Heart left ventricle (tissue), 13 donors: Measurements from ENCODE around the gene IRS2.

Source experiments
- CTCF ChIP-seq, 12 donors: fragments of 200-600 bp; sonication (generic) in 4 of 12; IDR thresholded peaks; one replicate each; pipeline versions ENCODE4 v1.5.0 to v1.8.0; 2018 to 2022; ENCODE audit warnings: antibody characterized with exemption in 12 of 12, mild to moderate bottlenecking in 5 of 12
- POLR2A ChIP-seq, 2 donors: fragments of 450-650 bp; IDR thresholded peaks; one replicate each; pipeline ENCODE4 v1.6.1; 2017; ENCODE audit warnings: antibody characterized with exemption in 2 of 2, mild to moderate bottlenecking in 2 of 2, moderate library complexity in 2 of 2
- donor health status: ischemic (EF 13 %, LVEDD 7.1; RV severe dilation, severe dysfunction).
- donor health status: DM: no; HTN: yes; CAD: no.
- donor health status: DM: no; HTN: no; CAD: no.
- donor health status: ischemic (EF 25% LVEDD 6.9; RV normal size, moderate dysfunction).
- donor health status: ischemic (EF 25% LVEDD 5.7; RV mildly dilated, moderate dysfunction).
- donor health status: ischemic (EF 35%, LVEDD 5.7; RV mildly dilated, moderate dysfunction).
- donor health status: nonischemic (EF 11% LVEDD 7.7; RV severe dilation, severe dysfunction).
- donor health status: DM: yes; HTN: yes; CAD: no.
- donor health status: PGD.
- donor health status: ischemic (EF 29% LVEDD 5.4; RV normal size, mild dysfunction).
- donor health status: nonischemic (EF 23%, LVEDD 6.1; RV moderate dilation, normal function).

DNA sequence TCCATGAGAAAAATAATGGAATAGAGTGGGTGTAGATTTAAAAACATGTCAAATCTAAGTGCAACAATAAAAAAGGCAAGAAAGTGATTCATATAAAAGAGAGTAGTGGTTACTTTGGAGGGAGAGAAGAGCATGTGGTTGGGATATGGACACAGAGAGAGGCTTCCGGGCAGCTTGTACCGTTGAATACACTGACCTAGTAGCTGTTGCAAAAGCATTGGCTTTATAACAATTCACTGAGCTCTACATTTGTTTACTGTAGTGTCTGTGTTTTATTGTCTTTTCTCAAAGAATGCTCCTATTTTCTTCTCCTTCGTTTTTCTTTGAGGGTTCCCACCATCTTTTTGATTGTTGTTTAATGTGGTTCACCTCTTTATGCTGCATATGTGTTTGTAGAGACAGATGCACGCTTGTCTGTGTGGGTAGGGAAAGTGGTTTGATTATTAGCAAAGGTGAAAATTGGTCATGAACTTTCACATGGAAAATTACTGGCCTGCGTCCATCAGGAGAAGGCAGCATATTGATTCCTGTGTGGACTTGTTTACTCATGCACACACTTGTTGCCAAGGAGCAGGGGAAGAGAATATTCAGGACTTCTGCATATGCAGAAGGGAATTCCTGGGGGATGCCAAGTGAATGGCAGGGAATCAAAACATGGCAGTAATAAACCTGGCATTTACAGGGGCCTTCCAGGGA lies 29.9 kb upstream of the IRS2 start:
- TF ChIP-seq CTCF (IDR thresholded peaks at IDR 0.05) (no peak), POLR2A (IDR thresholded peaks at IDR 0.05) (no peak)
